CD4-positive, alpha-beta T cell treated with Interleukin-17A for 4 hours (primary cell): ENCODE measurements around the gene GTF2I.
A peak's percentile ranks its signal among the peaks of the same experiment; 100 is the strongest.
"Not testable (repeated sequence)": the region's sequence is repeated elsewhere in the genome, so short reads cannot be mapped to it uniquely, and the experiment has no call there.

ENCODE experiments used
- DNase-seq: peaks from one replicate; pipeline ENCODE4 v3.0.0-alpha.2; 2020; ENCODE audit warnings: mixed read lengths

GTF2I gene

DNA sequence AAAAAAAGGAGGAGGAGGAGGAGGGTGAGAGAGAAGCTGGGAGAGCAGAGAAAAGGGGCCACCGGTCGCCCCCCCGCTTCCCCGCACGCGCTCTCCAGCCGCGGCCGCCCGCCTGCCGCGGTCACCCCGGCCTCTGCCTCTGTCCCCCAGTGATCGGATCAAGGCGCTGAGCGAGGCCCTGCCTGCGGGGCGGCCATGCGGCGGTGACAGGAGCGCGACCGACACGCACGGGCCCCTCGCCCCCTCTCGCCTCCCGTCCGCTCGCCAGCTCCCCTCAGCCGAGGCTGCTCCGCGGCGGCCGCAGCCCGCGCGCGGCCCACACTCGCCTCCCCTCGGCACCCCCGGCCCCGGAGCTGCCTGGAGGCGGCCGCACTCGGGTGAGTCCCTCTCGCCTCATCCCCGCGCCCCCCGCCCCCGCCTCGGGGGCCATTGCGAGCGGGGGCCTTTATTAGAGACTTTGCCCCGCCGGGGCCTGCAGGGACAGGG, at the start of gene GTF2I:
Gene GTF2I (plus strand): TSS at position 27 of the 486 bp plus-strand sequence. CDS start 31,411 bp downstream, outside the sequence.
- DNase-seq, result no peak

DNA sequence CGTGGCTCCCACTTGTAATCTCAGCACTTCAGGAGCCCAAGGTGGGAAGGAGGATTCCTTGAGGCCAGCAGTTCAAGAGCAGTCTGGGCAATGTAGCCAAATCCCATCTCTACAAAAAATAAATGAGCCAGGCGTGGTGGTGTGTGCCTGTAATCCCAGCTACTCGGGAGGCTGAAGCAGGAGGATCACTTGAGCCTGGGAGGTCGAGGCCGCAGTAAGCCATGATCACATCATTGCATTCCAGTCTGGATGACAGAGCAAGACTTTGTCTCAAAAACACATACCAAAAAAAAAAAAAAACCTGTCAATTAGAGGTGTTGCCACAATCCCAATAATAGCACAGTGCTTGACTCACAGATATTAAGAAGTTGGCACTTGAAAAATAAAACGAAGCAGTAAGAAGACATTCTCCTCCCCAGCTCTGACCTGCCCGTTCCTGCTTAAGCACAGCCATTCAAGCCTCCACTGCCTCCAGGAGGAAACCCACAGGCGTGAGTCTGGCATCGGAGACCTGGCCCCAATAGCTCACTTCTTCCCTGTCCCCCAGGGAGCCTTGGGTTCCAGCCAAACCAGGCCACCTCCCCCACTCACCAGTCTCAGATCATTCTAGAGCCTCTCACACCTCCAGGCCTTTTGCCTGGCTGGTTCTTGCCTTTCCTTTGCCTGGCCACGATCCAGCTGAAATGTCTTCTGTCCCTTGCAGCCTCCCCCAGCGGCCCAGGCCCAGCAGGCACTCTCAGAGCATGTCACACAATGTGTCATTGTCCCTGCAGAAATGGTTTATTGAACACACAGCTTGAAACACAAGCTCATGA, 45.3 kb upstream of the GTF2I start:
- no peak for DNase-seq

DNA sequence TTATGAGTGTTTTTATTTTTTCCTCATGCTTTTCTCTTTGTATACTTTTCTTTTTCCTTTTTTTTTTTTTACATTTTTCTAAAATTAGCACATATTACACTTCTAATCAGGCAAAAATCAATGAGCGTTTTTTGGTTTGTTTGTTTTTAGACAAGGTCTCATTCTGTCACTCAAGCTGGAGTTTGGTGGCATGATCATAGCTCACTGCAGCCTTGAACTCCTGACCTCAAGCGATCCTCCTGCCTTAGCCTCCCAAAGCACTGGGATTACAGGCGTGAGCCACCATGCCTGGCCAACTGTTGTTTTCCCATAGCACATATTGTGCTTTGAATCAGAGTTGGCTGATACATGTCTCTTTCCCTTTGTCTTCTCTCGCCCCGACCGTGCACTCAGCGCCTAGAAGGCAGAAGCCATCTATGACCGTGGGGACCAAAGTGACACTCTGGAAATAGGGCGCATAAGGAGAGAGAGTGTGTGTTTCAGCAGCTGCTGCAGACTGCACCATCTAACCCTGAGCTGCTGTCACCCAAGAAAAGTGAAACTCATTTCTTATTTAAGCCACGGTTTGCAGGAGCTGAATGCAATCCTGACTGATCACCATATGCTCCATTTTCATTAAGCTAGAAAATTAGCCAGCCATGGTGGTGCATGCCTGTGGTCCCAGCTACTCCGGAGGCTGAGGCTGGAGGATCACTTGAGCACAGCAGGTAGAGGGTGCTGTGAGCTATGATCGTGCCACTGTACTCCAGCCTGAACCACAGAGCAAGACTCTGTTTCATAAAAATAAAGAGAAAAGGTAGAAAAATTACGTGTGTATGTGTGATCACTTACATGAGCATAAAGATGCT, 41.4 kb upstream of the GTF2I start:
- DNase-seq, result peak; percentile 43

DNA sequence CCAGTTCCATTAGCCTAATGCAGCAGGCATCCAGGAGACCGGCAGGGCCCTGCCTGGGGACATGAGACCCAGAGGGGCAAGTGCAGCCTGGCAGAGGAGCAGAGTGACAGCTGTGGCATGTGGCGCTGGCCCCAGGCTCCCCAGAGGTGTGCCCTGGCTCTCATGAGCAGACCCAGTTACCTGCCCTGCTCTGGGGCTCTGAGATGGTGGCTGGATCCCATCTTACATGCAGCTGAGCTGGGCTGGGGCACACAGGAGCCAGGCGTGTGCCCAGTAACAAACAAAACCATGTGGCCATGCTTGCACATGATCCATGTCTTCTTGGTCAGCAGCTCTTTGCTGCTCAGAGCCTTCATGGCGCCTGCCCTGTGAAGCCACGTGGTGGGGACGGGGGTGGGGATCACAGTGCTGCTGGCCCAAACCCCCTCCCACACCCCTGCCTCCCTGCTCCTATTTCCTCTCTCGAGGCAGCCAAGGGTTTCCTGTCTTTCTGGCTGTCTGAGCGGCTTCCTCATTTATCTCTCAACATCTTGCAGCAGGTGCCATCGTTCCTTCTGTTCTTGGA, 40.3 kb upstream of the GTF2I start:
- DNase-seq, result peak; percentile 77

DNA sequence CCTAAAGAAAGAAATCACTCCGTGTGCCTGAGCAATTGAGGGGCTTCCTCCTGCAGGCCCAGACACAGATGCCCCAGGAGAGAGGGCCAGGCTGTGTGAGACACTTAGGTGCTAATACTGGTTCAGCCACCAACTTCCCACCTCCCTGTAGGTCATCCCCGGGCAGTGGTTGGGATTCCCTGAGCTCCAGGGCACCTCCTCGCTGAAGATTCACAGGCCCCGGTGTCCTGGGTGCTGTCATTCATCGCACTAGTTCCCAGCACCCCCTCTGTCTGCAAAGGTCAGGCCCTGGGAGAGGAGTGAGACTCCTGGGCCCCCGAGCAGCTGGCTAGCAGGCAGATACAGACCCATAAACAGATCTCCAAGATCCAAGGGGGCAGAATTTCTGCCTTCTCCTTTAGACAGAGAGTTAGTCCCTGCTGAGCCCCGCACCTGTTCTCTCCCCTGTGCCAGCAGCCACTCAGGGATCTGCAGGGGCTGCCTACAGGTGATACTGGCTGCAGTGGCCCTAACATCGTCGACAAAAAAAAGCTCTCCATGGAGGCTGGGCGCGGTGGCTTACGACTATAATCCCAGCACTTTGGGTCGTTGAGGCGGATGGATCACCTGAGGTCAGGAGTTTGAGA, 38.2 kb upstream of the GTF2I start:
- DNase-seq, result no peak

DNA sequence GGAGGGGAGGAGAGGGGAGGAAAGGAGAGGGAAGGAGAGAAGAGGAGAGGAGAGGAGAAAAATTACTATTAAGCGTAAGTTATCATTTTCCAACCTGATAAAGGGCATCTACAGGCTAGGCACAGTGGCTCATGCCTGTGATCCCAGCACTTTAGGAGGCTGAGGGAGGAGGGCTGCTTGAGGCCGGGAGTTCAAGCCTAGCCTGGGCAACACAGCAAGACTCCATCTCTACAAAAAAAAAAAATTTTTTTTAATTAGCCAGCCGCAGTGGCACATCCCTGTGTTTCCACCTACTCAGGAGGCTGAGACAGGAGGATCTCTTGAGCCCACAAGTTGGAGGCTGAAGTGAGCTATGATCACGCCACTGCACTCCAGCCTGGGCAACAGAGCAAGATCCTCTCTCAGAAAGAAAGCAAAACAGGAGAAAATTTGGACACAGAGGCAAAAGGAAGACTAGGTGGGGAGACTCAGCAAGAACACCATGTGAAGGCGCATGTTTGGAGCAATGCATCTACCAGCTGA, 35.2 kb upstream of the GTF2I start:
- DNase-seq, result no peak

DNA sequence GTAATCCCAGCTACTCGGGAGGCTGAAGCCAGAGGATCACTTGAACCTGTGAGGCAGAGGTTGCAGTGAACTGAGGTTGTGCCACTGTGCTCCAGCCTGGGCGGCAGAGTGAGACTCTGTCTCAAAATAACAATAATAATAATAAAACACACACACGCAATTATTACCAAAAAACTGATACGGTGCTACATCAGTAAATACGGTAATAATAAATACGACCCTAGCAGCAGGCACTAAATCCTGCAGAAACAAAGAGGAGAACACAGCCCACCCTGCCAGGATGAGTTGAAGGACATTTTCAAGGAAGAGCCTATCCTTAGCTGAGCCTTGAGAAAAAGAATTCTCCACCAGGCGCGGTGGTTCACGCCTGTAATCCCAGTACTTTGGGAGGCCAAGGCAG, 34.4 kb upstream of the GTF2I start:
- DNase-seq, result no peak

DNA sequence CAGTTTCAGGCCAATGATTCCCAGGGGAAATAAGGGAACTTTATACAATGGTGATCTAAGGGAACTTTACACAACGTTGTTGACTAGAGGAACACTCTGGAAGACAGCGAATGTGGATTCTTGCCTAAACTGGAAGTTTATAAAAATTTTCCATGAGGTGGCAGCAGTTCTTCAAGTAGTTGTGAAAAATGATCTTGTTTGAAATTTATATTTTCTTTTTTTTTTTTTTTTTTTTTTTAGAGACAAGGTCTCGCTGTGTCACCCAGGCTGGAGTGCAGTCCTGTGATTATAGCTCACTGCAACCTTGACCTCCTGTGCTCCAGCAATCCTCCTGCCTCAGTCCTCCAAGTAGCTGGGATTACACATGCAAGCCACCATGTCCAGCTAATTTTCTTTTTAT, 32.1 kb upstream of the GTF2I start:
- DNase-seq, result peak; percentile 12

DNA sequence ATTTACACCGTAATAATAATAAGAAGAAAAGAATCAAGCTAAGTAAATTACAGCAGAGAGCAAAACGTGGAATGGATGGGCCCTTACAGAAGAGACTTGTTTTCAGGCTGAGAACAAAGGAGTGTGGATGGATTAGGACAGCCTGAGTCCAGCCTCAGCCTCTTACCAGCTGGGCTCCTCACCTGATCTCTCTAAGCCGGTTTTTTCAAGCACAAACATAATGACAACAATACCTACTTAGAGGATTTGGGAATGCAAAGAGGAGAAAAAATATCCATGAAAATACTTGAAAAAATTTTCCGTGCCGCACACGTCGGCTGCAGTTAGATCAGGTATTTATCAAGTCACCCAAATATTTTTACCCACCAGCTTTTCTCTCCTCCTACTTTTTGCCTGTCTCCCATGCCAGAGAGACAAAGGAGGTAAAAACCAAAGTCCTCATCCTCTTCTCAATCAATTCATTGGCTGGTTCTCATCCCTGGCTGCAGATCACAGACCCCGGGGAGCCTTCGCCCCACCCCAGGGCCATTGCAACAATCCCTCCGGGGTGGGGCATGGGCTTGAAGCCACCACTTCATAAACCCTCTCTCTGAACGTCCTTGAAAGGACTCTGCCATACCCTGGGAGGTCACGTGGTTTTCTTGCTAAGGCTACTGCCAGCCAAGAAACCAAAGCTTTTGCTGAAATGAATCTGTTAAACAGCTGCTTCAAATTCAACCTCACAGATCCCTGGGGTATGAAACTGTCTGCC, 29.7 kb upstream of the GTF2I start:
- DNase-seq, result no peak

DNA sequence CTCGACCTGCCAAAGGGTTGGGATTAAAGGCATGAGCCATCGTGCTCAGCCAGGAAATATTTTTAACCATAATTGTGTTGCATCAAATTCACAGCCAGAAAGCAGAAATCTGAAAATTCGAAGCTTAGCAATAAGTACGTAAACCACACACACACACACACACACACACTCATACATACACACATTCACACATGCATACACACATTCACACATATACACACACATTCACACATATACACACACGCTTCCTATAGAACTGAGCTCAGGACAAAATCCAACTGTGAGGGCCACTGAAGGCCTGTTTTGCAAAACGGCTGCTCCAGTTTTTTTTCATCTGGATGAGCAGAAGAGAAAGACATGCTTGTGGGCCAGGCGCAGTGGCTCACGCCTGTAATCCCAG, 25.0 kb upstream of the GTF2I start:
- DNase-seq, result no peak

DNA sequence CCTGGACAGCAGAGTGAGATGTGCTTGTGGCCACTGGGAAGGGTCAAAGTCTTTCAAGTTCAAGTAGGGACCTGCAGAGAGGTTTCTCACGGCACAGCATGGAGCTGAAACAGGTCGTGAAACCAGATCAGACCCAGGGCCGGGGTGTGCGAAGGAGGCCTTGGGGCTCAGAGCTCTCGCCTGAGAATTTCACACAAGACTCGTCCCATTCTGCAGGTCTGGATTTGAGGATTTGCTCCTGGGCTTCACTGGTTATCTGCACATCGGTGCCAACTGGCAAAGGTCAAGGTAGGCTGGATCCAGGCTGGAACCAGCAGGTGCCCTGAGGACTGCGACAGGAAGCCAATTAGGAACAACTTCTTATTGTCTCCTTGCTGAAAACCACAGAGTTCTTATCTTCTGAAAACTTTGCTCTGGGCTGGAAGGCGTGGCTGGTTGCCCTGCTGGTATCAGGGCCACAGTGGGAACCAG, 24.0 kb upstream of the GTF2I start:
- no peak for DNase-seq

DNA sequence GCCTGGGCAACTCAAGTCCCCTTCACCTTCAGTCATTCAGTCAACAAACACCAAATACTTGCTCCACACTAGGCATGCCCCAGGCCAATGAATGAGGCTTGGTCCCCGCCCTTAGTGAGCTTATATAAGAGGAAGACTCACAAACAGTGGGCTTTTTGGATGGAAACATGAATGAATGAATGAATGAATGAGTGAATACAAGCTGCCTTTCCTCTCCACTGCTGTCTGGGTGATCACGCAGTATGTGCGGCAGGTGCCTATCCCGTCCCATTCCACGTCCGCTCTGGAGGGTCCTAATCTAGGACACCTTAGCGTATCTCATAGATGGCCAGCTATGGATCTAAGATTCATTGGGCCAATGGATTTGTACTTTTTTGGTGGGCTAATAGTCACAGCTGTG, 19.8 kb upstream of the GTF2I start:
- DNase-seq, result no peak

DNA sequence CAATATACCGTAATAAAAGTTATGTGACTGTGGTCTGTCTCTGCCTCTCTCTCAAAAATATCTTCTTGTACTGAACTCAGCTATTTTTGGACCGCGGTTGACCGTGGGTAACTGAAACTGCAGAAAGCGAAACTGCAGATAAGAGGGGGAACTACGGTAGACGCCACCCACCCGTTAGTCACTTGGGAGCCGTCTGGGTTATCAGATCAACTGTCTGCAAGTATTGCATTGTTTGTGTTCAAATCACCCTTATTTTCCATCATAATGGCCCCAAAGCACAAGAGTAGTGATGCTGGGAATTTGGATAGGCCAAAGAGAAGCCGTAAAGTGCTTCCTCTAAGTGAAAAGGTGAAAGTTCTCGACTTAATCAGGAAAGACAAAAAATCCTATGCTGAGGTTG, 7.5 kb upstream of the GTF2I start:
- peak; percentile 83 for DNase-seq

DNA sequence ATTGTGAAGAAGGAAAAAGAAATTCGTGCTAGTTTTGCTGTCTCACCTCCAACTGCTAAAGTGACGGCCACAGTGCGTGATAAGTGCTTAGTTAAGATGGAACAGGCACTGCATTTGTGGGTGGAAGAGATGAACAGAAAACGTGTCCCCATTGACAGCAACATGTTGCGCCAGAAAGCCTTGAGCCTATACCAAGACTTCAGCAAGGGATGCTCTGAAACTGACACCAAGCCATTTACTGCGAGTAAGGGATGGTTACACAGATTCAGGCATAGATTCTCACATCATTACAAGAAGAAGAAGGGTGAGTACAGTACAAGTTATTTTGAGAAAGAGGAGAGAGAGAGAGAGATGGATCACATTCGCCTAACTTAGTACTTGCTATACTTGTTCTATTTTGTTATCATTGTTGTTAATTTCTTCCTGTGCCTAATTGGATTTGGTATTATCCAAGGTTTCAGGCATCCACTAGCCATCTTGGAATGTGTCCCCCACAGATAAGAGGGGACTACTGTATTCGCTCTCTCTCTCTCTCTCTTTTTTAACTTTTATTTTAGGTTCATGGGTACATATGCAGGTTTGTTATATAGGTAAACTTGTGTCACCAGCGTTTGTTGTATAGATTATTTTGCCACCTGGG, 6.9 kb upstream of the GTF2I start:
- DNase-seq, result peak; percentile 38

DNA sequence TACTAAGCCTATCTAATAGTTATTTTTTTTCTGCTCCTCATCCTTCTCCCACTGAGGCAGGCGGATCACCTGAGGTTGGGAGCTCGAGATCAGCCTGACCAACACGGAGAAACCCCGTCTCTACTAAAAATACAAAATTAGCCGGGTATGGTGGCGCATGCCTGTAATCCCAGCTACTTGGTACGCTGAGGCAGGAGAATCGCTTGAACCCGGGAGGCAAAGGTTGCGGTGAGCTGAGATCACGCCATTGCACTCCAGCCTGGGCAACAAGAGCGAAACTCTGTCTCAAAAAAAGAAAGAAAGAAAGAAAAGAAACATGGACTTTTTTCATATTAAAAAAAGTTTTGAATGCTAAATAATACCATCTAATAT, 6.4 kb upstream of the GTF2I start:
- DNase-seq, result not testable (repeated sequence)

DNA sequence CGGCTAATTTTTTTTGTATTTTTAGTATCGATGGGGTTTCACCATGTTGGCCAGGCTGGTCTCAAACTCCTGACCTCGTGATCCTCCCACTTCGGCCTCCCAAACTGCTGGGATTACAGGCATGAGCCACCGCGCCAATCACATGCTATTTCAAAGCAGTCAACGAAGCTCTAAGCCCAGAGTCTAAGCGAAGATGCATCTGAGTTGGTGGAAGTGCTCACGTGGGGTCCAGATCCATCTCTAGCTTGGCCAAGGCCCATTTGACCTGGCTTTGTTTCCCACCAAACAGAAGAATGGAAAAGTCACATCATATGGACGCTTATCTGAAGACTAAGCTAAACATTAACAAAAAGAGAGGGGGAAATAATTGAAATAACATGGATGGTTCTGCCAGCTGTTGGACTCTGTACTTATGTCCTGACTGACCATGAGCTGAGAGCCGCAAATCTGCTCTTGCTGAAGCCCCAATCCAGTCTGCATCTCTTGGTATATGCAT, 3.8 kb upstream of the GTF2I start:
- no peak for DNase-seq

DNA sequence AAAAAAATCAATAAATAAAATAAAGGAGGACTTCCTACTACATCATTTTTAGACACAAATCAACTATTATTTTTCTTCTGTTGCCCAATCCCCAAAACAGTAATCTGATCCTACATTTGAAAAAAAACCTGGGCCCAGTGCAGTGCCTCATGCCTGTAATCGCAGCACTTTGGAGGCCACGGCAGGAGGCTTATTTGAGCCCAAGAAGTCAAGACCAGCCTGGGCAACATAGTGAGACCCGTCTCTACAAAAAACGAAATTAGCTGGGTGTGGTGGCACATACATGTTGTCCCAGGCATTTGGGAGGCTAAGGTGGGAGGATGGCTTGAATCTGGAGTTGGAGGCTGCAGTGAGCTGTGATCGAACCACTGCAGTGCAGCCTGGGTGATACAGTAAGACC, 2.7 kb upstream of the GTF2I start:
- no peak for DNase-seq

DNA sequence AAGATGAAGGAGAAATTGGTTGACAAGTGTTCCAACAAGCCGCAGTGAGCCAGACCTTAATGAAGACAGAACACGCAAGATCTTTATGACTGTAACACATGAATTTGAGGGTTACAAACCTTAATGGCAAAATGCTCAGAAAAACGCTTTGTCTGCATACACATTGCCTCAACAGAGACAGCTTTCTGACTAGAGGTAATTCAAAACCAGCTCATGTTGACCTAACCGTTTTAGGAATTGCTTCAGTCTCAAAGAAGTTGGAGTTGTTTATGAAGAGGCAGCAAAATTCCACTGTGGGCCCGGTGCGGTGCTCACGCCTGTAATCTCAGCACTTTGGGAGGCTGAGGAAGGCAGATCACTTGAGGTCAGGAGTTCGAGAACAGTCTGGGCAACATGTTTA, 2.2 kb upstream of the GTF2I start:
- no peak for DNase-seq

DNA sequence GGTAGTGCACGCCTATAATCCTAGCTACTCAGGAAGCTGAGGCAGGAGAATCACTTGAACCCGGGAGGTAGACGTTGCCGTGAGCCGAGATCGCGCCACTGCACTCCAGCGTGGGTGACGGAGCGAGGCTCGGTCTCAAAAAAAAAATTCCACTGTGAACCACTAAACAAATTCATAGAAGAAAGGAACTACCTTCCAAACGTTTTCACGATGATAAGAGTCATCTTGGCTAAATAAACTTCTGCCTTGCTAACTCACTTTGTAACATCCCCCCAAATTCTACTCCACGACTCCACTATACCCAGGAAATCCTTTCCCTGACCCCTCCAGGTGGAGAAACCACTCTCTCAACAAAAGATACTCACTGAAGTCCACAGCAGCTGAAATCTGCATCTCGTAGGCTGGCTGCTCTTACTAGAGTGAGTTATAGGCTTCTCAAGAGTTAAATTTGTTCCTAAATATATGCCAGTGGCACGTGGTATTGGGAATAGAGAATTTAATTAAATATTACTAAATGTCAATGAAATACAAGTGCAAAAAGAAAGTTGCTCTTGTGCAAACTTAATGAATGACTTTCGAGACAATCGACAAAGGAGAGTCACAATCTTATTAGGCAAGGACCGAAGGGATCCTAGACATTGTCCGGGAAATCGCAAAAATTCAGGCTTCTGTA, 1.6 kb upstream of the GTF2I start:
- DNase-seq, result peak; percentile 35

DNA sequence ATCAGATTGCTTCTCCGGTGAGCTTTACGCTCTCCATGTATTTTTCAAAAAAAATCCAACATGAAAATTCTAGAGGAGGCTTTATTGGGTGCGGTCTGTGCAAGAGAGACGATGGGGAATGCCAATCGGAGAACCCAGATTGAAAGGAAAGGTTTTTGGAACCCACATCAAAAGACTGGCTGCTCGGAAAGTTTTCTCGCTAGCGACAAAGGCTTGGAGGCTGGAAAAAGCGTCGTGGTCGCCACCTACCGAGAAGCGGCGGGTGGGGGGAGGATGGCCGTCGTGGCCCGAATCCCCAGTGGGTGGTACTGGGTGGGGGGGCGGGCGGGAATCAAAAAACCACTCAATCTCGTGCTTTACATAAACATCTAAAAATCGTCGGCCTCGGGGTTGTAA, 1.1 kb upstream of the GTF2I start:
- peak; percentile 66 for DNase-seq
